A549 (cell line): ENCODE measurements around the gene PPOX. TPM values are rescaled to one million over a fixed set of nuclear protein-coding genes. Genes with fewer than 3 reads are reported as not detected.
A peak's percentile ranks its signal among the peaks of the same experiment; 100 is the strongest.

Experiments used
- ATAC-seq, 2 experiments: fragments of 200-7000 bp in 1 of 2; fragments of >200 bp in 1 of 2; cut with Nextera tagmentation in 1 of 2; cut with Tn5 transposase in 1 of 2; 3 replicates each; pipeline versions ENCODE4 v1.8.0 to v1.9.1; 2018 to 2020; ENCODE audit warnings: mild to moderate bottlenecking in 1 of 2, moderate library complexity in 1 of 2
- CTCF ChIA-PET: fragments of 300-600 bp; sonication (Branson Sonifier 250); formaldehyde crosslinking; extraction: SDS; loops from one replicate; lab custom pipeline; 2021; ENCODE audit warnings: antibody characterized with exemption, inconsistent platforms; lab: Yijun Ruan, JAX
- POLR2A ChIA-PET: fragments of 350-600 bp; formaldehyde crosslinking; extraction: SDS; loops from one replicate; lab custom pipeline; 2021; ENCODE audit warnings: antibody characterized with exemption, inconsistent platforms; lab: Yijun Ruan, JAX
- DNase-seq, 2 experiments: peaks; one replicate each; pipeline versions ENCODE4 v3.0.0 to v3.0.0-alpha.2; 2011 to 2016; ENCODE audit warnings: low read depth in 1 of 2, low spot score in 1 of 2
- FAIRE-seq: peaks from 2 replicates; lab custom pipeline; 2011; peaks lifted over from hg19 to GRCh38; lab: Jason Lieb, UNC
- H3K27ac ChIP-seq, 2 experiments: fragments of >200 bp; sonication (Bioruptor Twin); formaldehyde crosslinking; 3 replicates each; pipeline ENCODE4 v1.5.1; 2016 to 2017
- H3K4me1 ChIP-seq: fragments of >200 bp; sonication (Bioruptor Twin); formaldehyde crosslinking; 3 replicates; pipeline ENCODE4 v1.6.1; 2016
- H3K4me2 ChIP-seq: fragments of >200 bp; sonication (Bioruptor Twin); formaldehyde crosslinking; 3 replicates; pipeline ENCODE4 v1.6.1; 2016
- H3K4me3 ChIP-seq: fragments of >200 bp; sonication (Bioruptor Twin); formaldehyde crosslinking; 3 replicates; pipeline ENCODE4 v1.5.1; 2016
- H3K9me3 ChIP-seq: fragments of >200 bp; sonication (Bioruptor Twin); formaldehyde crosslinking; 3 replicates; pipeline ENCODE4 v1.6.1; 2016
- BCL3 ChIP-seq: fragments of >200 bp; sonication (Bioruptor Twin); formaldehyde crosslinking; IDR thresholded peaks from 3 replicates; pipeline ENCODE4 v1.6.1; 2016
- BHLHE40 ChIP-seq: IDR thresholded peaks from 2 replicates; pipeline ENCODE4 v1.6.1; 2012; ENCODE audit warnings: low read depth, low read length, inconsistent platforms
- CEBPB ChIP-seq, 2 experiments: fragments of >200 bp in 1 of 2; sonication (Bioruptor Twin) in 1 of 2; formaldehyde crosslinking in 1 of 2; IDR thresholded peaks; 2 replicates each; pipeline ENCODE4 v1.6.1; 2012 to 2016
- CHD4 ChIP-seq: fragments of 200-600 bp; sonication (generic); IDR thresholded peaks from 2 replicates; pipeline ENCODE4 v1.6.1; 2016; ENCODE audit warnings: antibody characterized with exemption, mild to moderate bottlenecking, borderline replicate concordance
- EHMT2 ChIP-seq: fragments of 200-600 bp; sonication (generic); IDR thresholded peaks from 2 replicates; pipeline ENCODE4 v1.6.1; 2016; ENCODE audit warnings: antibody characterized with exemption, low read depth, mild to moderate bottlenecking, moderate library complexity
- FOXS1 ChIP-seq: fragments of 250-450 bp; sonication (Bioruptor Pico); IDR thresholded peaks from 2 replicates; pipeline ENCODE4 v1.5.0; 2020; ENCODE audit warnings: mild to moderate bottlenecking, moderate library complexity
- HDAC2 ChIP-seq: fragments of 200-600 bp; sonication (generic); IDR thresholded peaks from 2 replicates; pipeline ENCODE4 v1.6.1; 2016
- HES2 ChIP-seq: fragments of >200 bp; sonication (Bioruptor Twin); formaldehyde crosslinking; IDR thresholded peaks from 2 replicates; pipeline ENCODE4 v1.6.1; 2016
- HOXA7 ChIP-seq: fragments of 250-450 bp; sonication (Bioruptor Pico); IDR thresholded peaks from 2 replicates; pipeline ENCODE4 v1.5.0; 2020; ENCODE audit warnings: mild to moderate bottlenecking, moderate library complexity
- HOXB13 ChIP-seq: fragments of 250-450 bp; sonication (Bioruptor Pico); IDR thresholded peaks from 2 replicates; pipeline ENCODE4 v1.5.0; 2020; ENCODE audit warnings: low read depth, mild to moderate bottlenecking, moderate library complexity
- MAX ChIP-seq: IDR thresholded peaks from 2 replicates; pipeline ENCODE4 v1.6.1; 2012
- MAZ ChIP-seq: fragments of 150-350 bp; IDR thresholded peaks from 2 replicates; pipeline ENCODE4 v1.6.1; 2014; ENCODE audit warnings: antibody characterized with exemption, low read depth, low read length, borderline replicate concordance
- MYC ChIP-seq: IDR thresholded peaks from 2 replicates; pipeline ENCODE4 v1.6.1; 2012; ENCODE audit warnings: mild to moderate bottlenecking, inconsistent platforms, low read length, improper control_type of control experiment, borderline replicate concordance
- NFE2L2 ChIP-seq: fragments of 150-350 bp; conservative IDR thresholded peaks from 2 replicates; pipeline ENCODE4 v1.6.1; 2014; ENCODE audit warnings: low read length
- NPAS2 ChIP-seq: fragments of 250-450 bp; sonication (Bioruptor Pico); IDR thresholded peaks from 2 replicates; pipeline ENCODE4 v1.8.0; 2022; ENCODE audit warnings: mild to moderate bottlenecking, moderate library complexity, borderline replicate concordance
- NR3C1 ChIP-seq: fragments of >200 bp; sonication (Bioruptor Twin); formaldehyde crosslinking; IDR thresholded peaks from 3 replicates; pipeline ENCODE4 v1.6.1; 2017
- POLR2AphosphoS2 ChIP-seq: conservative IDR thresholded peaks from 2 replicates; pipeline ENCODE4 v1.6.1; 2012; ENCODE audit warnings: low read length, improper control_type of control experiment, inconsistent platforms
- RCOR1 ChIP-seq: fragments of 150-350 bp; IDR thresholded peaks from 2 replicates; pipeline ENCODE4 v1.6.1; 2014; ENCODE audit warnings: antibody characterized with exemption, low read length, low read depth
- RNF2 ChIP-seq: fragments of 200-600 bp; sonication (generic); IDR thresholded peaks from 2 replicates; pipeline ENCODE4 v1.6.1; 2016; ENCODE audit warnings: low read depth, mild to moderate bottlenecking, antibody characterized with exemption, moderate library complexity, borderline replicate concordance
- TFCP2L1 ChIP-seq: fragments of 250-450 bp; sonication (Bioruptor Pico); IDR thresholded peaks from 2 replicates; pipeline ENCODE4 v1.5.0; 2021; ENCODE audit warnings: mild to moderate bottlenecking
- ZFP36 ChIP-seq: fragments of 450-650 bp; IDR thresholded peaks from 2 replicates; pipeline ENCODE4 v1.6.1; 2014; ENCODE audit warnings: borderline replicate concordance; ENCODE audit not compliant: partially characterized antibody
- WGBS: methylation state at CpG from one replicate; pipeline ENCODE4 v1.1.6; 2017; ENCODE audit errors: missing lambda C conversion rate; 5-methylcytosine and 5-hydroxymethylcytosine counted together
- polyA plus RNA-seq, 4 experiments: library from polyadenylated mRNA; depleted of rRNA in 3 of 4; stranded (reverse); fragments of >200 nt; fragmentation: RNase III in 1 of 4; extraction: RNeasy Plus Mini Kit Qiagen cat#74134 plus additional on column Dnase treatment in 1 of 4; gene quantifications; 2 replicates in 3 of 4; 3 replicates in 1 of 4; pipeline ENCODE4 v1.2.3, GENCODE V29; 2011 to 2017
- TF ChIP-seq, protein P1 (sequence below): IDR thresholded peaks from 2 replicates; pipeline ENCODE4 v1.6.1; 2012
- TF ChIP-seq, protein P2 (sequence below): fragments of >200 bp; sonication (Bioruptor Twin); formaldehyde crosslinking; IDR thresholded peaks from 3 replicates; pipeline ENCODE4 v1.5.1; 2016
- TF ChIP-seq, protein P3 (sequence below): fragments of 250-450 bp; sonication (Bioruptor Pico); IDR thresholded peaks from 2 replicates; pipeline ENCODE4 v1.5.0; 2020; ENCODE audit warnings: low read depth, mild to moderate bottlenecking, moderate library complexity

PPOX gene
- polyA plus RNA-seq, 2 of the 4 experiments (the other 2 are of a cell fraction), result 13.8 to 14.1 TPM

DNA sequence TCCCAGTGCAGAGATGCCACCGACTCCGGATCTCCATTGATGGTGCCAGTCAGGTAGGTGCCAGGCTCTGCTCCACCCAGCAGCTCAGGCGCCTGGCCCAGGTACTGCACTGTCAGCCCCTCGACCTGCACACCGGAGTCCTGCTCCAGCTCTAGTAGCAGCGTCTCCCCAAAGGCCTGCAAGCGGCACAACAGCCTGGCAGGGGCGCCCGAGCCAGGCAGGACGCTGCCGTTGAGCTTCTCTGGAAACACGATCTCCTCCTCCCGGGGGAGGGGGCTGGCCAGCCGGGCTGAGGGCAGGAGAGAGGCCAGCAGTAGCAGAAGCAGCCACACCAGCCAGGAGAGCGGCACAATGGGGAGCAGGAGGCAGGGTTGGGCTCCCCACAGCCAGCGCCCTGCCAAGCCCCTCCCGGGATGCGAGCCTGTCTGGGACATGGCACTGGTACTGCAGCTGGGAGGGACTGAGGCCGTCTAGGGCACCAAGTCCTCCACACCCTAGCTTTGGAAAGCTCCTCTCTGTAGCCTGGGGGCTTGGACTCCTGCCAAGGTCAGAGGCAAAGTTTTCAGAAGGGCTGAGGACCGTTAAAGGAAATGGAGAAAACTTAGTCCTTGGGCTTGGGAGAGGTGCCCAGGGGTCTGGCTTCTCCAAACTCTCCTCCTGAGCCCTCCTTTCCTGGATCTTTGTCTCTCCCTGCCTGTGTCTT lies 32.1 kb downstream of the PPOX start (continued):
- TF ChIP-seq POLR2AphosphoS2, result no peak
- no peak for TF ChIP-seq HDAC2
- TF ChIP-seq EHMT2, result no peak
- no peak for TF ChIP-seq FOXS1 (CRISPR knock-in tag)
- no peak for TF ChIP-seq TFCP2L1 (CRISPR knock-in tag)
- TF ChIP-seq ZFP36, result no peak
- TF ChIP-seq CEBPB (IDR thresholded peaks at IDR 0.05), result no peak
- TF ChIP-seq, protein P1, sequence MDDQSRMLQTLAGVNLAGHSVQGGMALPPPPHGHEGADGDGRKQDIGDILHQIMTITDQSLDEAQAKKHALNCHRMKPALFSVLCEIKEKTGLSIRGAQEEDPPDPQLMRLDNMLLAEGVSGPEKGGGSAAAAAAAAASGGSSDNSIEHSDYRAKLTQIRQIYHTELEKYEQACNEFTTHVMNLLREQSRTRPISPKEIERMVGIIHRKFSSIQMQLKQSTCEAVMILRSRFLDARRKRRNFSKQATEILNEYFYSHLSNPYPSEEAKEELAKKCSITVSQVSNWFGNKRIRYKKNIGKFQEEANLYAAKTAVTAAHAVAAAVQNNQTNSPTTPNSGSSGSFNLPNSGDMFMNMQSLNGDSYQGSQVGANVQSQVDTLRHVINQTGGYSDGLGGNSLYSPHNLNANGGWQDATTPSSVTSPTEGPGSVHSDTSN, result no peak
- TF ChIP-seq, protein P2, sequence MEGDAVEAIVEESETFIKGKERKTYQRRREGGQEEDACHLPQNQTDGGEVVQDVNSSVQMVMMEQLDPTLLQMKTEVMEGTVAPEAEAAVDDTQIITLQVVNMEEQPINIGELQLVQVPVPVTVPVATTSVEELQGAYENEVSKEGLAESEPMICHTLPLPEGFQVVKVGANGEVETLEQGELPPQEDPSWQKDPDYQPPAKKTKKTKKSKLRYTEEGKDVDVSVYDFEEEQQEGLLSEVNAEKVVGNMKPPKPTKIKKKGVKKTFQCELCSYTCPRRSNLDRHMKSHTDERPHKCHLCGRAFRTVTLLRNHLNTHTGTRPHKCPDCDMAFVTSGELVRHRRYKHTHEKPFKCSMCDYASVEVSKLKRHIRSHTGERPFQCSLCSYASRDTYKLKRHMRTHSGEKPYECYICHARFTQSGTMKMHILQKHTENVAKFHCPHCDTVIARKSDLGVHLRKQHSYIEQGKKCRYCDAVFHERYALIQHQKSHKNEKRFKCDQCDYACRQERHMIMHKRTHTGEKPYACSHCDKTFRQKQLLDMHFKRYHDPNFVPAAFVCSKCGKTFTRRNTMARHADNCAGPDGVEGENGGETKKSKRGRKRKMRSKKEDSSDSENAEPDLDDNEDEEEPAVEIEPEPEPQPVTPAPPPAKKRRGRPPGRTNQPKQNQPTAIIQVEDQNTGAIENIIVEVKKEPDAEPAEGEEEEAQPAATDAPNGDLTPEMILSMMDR, result no peak
- TF ChIP-seq HOXB13 (CRISPR knock-in tag), result no peak

DNA sequence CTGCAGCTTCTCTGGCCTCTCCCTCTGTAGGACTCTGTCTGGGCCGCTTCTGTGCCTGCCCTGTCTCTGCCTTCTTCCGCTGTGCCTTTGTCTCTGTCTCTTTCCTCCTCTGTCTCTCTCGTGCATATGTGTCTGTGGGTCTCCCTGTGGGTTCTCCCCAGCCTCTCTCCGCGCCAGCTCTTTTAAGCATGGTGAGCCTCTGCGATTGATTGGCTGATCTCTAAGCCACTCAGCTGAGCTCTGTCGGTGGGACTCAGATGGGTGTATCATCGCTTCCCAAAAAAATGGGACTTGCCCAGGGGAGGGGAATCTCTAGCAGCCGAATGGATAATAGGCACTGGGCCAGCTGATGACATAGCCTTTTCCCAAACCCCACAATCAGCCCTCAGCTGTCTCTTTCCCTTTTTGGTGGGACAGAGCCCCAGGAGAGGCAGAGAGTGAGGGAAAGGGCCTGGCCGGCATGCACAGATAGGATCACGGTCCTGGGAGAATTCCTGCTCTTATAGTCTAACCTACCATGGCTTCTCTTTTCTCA lies 32.7 kb downstream of the PPOX start, which contains the start of gene ADAMTS4:
Gene ADAMTS4 (minus strand): TSS at position 158 of the 535 bp plus-strand sequence. CDS start 427 bp downstream, outside the sequence.
- FAIRE-seq, result no peak
- 89% methylated on average over 11 of the region's 11 CpGs for WGBS
- Histone ChIP-seq H3K4me3 (no peak within 1 kb of the TSS), H3K27ac (peak within 1 kb of the TSS in 1 of 2 experiments; percentile 42; a peak in 1 of 6 replicates), H3K9me3 (no peaks in the 10 kb centered on the region)
- TF ChIP-seq MAX, result no peak
- TF ChIP-seq HOXA7, result no peak
- TF ChIP-seq, protein P3, sequence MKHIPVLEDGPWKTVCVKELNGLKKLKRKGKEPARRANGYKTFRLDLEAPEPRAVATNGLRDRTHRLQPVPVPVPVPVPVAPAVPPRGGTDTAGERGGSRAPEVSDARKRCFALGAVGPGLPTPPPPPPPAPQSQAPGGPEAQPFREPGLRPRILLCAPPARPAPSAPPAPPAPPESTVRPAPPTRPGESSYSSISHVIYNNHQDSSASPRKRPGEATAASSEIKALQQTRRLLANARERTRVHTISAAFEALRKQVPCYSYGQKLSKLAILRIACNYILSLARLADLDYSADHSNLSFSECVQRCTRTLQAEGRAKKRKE (CRISPR knock-in tag), result no peak
- TF ChIP-seq BCL3, result no peak
- no peak for TF ChIP-seq HES2
- no peak for TF ChIP-seq BHLHE40
- TF ChIP-seq ZFP36, result no peak
- TF ChIP-seq RCOR1, result no peak
- TF ChIP-seq NFE2L2, result no peak
- TF ChIP-seq MAZ, result no peak
- TF ChIP-seq NR3C1, result no peak
- TF ChIP-seq MYC, result no peak
- no peak for TF ChIP-seq RNF2
- TF ChIP-seq EHMT2, result no peak
- no peak for TF ChIP-seq NPAS2 (CRISPR knock-in tag)
- TF ChIP-seq CHD4, result no peak
- TF ChIP-seq, all 56 proteins: peak for 0
- ChIA-PET CTCF (interaction anchor here (0.8 to 18.8 kb wide), 7 partner anchors 8 to 185 kb away, joined by 3 to 200 read pairs (median 5); partner anchors contain the start of genes PPOX and TOMM40L), POLR2A (no interaction called here)
- Histone ChIP-seq H3K4me1 (peaks cover 29% of the 10 kb centered on the region), H3K4me2 (no peak within 1 kb of the TSS)
- no peak for DNase-seq
- ATAC-seq, result no peak
